Smooth muscle cell (in vitro differentiated cells): ENCODE measurements around the gene PEX1. TPM values are rescaled to one million over a fixed set of nuclear protein-coding genes. Genes with fewer than 3 reads are reported as not detected.
"Not testable (repeated sequence)": the region's sequence is repeated elsewhere in the genome, so short reads cannot be mapped to it uniquely, and the experiment has no call there.

Experiments used
- DNase-seq: peaks from one replicate; lab custom pipeline; 2025; ENCODE audit not compliant: unreplicated experiment; lab: John Stamatoyannopoulos, UW
- H2AFZ ChIP-seq: fragments of 200-600 bp; sonication (generic); 2 replicates; pipeline ENCODE4 v1.6.0; 2016; ENCODE audit warnings: antibody characterized with exemption, low read depth, mild to moderate bottlenecking
- H3F3A ChIP-seq: fragments of 200-600 bp; sonication (generic); 2 replicates; pipeline ENCODE4 v1.6.0; 2017; ENCODE audit warnings: antibody characterized with exemption, low read depth
- H3K27ac ChIP-seq: fragments of 200-600 bp; sonication (generic); 2 replicates; pipeline ENCODE4 v1.5.1; 2016; ENCODE audit warnings: low read depth, mild to moderate bottlenecking
- H3K27me3 ChIP-seq: fragments of 200-600 bp; sonication (generic); 2 replicates; pipeline ENCODE4 v1.6.1; 2016; ENCODE audit warnings: low read depth, mild to moderate bottlenecking
- H3K36me3 ChIP-seq: fragments of 200-600 bp; sonication (generic); 2 replicates; pipeline ENCODE4 v1.5.1; 2016; ENCODE audit warnings: low read depth
- H3K4me1 ChIP-seq: fragments of 200-600 bp; sonication (generic); 2 replicates; pipeline ENCODE4 v1.5.1; 2016; ENCODE audit warnings: low read depth
- H3K4me2 ChIP-seq: fragments of 200-600 bp; sonication (generic); 2 replicates; pipeline ENCODE4 v1.6.0; 2016; ENCODE audit warnings: mild to moderate bottlenecking
- H3K4me3 ChIP-seq: fragments of 200-600 bp; sonication (generic); 2 replicates; pipeline ENCODE4 v1.5.1; 2016; ENCODE audit warnings: mild to moderate bottlenecking
- H3K79me2 ChIP-seq: fragments of 200-600 bp; sonication (generic); 2 replicates; pipeline ENCODE4 v1.6.0; 2016; ENCODE audit warnings: low read depth, mild to moderate bottlenecking
- H3K9ac ChIP-seq: fragments of 200-600 bp; sonication (generic); 2 replicates; pipeline ENCODE4 v1.6.0; 2016; ENCODE audit warnings: low read depth
- H3K9me3 ChIP-seq: fragments of 200-600 bp; sonication (generic); replicated peaks from 2 replicates; pipeline ENCODE4 v1.5.1; 2016; ENCODE audit warnings: low read depth
- H4K20me1 ChIP-seq: fragments of 200-600 bp; sonication (generic); 2 replicates; pipeline ENCODE4 v1.6.0; 2016; ENCODE audit warnings: low read depth
- WGBS: methylation state at CpG from one replicate; pipeline ENCODE4 v1.1.7; 2016; ENCODE audit warnings: low lambda C conversion rate; 5-methylcytosine and 5-hydroxymethylcytosine counted together
- polyA plus RNA-seq: library from polyadenylated mRNA; unstranded; fragments of >200 nt; fragmentation: Nextera tagmentation; extraction: Ambion mirVana; gene quantifications from 2 replicates; pipeline ENCODE4 v1.2.1, GENCODE V29; 2016
- total RNA-seq: library from RNA; depleted of rRNA; stranded (reverse); fragments of >200 nt; gene quantifications from 2 replicates; pipeline ENCODE4 v1.2.3, GENCODE V29; 2014
- TF ChIP-seq, protein P1 (sequence below): fragments of 200-600 bp; sonication (generic); IDR thresholded peaks from 2 replicates; pipeline ENCODE4 v1.5.1; 2017; ENCODE audit warnings: borderline replicate concordance, mild to moderate bottlenecking, antibody characterized with exemption; ENCODE audit not compliant: insufficient read depth, poor library complexity, severe bottlenecking

PEX1 gene
- total and polyA plus RNA-seq, 2 experiments from 2014 or later: 4.4 to 10.8 TPM

DNA sequence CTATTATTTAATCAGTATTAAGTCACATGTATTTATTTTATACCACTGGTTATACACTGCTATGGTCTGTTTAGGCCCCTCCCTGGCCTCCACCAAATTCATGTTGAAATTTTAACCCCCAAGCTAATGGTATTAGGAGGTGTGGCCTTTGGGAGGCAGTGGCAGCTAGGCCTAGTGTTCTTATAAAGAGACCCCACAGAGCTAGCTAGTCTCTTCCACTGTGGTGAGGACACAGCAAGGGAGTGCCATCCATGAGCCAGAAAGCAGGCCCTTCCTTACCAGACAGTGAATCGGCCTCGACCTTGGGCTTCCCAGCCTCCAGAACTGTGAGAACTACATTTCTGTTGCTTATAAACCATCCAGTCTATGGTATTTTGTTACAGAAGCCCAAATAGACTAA is 28.9 kb upstream of the PEX1 start:
- peaks cover 1% of the 10 kb centered on the region for H3K36me3 ChIP-seq
- no peak overlapping the region for H3K4me3 ChIP-seq
- H3K27ac ChIP-seq: no peak overlapping the region
- H3K4me2 ChIP-seq: no peak overlapping the region
- H3K4me1 ChIP-seq: no peaks in the 10 kb centered on the region
- no peaks in the 10 kb centered on the region for H4K20me1 ChIP-seq
- 100% methylated on average over 2 of the region's 2 CpGs for WGBS
- H3K27me3 ChIP-seq: no peaks in the 10 kb centered on the region
- TF ChIP-seq, protein P1, sequence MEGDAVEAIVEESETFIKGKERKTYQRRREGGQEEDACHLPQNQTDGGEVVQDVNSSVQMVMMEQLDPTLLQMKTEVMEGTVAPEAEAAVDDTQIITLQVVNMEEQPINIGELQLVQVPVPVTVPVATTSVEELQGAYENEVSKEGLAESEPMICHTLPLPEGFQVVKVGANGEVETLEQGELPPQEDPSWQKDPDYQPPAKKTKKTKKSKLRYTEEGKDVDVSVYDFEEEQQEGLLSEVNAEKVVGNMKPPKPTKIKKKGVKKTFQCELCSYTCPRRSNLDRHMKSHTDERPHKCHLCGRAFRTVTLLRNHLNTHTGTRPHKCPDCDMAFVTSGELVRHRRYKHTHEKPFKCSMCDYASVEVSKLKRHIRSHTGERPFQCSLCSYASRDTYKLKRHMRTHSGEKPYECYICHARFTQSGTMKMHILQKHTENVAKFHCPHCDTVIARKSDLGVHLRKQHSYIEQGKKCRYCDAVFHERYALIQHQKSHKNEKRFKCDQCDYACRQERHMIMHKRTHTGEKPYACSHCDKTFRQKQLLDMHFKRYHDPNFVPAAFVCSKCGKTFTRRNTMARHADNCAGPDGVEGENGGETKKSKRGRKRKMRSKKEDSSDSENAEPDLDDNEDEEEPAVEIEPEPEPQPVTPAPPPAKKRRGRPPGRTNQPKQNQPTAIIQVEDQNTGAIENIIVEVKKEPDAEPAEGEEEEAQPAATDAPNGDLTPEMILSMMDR: no peak
- no peak for DNase-seq
- peaks cover 6% of the 10 kb centered on the region for H3F3A ChIP-seq
- no peaks in the 10 kb centered on the region for H3K9me3 ChIP-seq
- H3K9ac ChIP-seq: no peak overlapping the region
- no peak overlapping the region for H2AFZ ChIP-seq
- no peaks in the 10 kb centered on the region for H3K79me2 ChIP-seq

DNA sequence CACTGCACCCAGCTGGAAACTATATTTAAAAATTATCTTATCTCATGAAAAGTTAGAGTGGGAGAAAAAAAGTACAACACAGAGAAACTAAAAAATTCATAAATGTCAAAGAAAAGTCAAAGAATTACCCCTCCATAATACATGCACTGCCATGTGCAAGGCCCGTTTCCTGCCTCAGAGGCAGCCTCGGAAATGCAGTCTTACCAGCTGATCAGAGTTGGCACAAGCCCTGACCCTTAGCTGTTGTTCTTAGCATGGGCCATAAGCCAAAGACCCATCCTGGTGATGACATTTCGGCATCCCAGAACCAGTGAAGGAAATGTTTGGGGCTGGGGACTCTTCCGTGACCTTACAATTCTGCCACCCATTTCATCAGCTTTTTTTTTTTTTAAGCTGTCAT is 21.9 kb upstream of the PEX1 start:
- Histone ChIP-seq H2AFZ (no peak overlapping the region), H3K4me2 (no peak overlapping the region), H3K9me3 (no peaks in the 10 kb centered on the region), H3K9ac (no peak overlapping the region), H3F3A (no peaks in the 10 kb centered on the region), H3K79me2 (no peaks in the 10 kb centered on the region), H3K4me3 (no peak overlapping the region), H3K27ac (no peak overlapping the region), H3K27me3 (no peaks in the 10 kb centered on the region), H3K36me3 (no peaks in the 10 kb centered on the region), H3K4me1 (no peaks in the 10 kb centered on the region), H4K20me1 (no peaks in the 10 kb centered on the region)
- WGBS: 87% methylated on average over 4 of the region's 4 CpGs
- TF ChIP-seq, protein P1: no peak
- no peak for DNase-seq

DNA sequence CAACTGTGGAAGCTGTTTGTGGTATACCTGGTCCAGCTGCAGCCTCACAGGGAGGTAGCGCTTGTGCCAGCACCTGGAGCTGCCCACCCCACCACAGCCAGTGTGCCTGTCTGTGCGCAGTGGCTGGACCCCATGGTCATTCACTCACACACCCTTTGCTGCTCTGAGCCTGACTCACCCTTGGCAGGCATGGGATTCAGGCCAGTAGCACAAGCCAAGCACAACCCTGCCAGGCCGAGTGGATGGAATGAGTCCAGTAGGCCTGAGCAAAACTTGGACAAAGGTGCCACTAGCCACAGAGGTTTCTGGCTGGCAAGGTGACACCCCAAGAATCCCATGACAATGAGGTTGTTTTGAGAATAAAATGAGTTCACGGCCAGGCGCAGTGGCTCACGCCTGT is 19.3 kb upstream of the PEX1 start:
- Histone ChIP-seq H2AFZ (no peak overlapping the region), H3K4me1 (no peaks in the 10 kb centered on the region), H4K20me1 (no peaks in the 10 kb centered on the region), H3K36me3 (no peaks in the 10 kb centered on the region), H3K79me2 (no peaks in the 10 kb centered on the region), H3K4me3 (no peak overlapping the region), H3F3A (no peaks in the 10 kb centered on the region), H3K9ac (no peak overlapping the region), H3K9me3 (no peaks in the 10 kb centered on the region), H3K4me2 (no peak overlapping the region), H3K27ac (no peak overlapping the region), H3K27me3 (no peaks in the 10 kb centered on the region)
- TF ChIP-seq, protein P1: no peak
- WGBS: 89% methylated on average over 6 of the region's 6 CpGs
- DNase-seq: no peak

DNA sequence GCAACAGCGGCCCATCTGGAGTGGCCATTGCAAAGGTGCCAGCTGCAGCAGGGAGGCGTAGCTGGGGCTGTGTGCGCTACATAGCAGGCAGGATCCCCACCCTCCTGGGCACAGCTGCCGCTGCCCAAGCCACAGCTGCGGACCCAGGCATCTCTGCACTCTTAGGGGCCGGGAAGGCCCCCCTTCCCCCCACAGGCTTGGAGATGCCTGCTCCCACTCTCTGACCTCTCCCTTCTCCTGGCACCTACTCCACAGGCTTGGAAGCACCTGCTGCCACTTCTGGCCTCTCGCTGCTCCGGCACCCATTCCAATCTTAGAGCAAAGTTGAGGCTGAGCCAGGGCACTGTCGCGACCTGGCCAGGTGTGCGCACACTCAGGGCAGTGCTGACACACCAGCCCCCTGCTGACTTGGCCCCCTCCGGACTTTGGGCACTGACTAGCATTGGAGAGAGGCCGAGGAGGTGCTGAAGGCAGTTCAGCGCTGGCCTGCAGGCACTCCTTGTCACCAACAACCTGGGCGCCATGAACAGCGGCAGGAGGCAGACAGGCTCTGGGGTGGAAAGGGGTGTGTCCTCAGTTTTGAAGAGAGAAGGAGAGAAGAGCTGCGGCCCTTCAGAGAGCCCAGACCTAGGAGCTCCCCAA is 18.7 kb upstream of the PEX1 start:
- Histone ChIP-seq H2AFZ (no peak overlapping the region), H3K27ac (no peak overlapping the region), H3K9ac (no peak overlapping the region), H3K4me3 (no peak overlapping the region), H4K20me1 (no peaks in the 10 kb centered on the region), H3K4me2 (no peak overlapping the region), H3F3A (no peaks in the 10 kb centered on the region), H3K36me3 (no peaks in the 10 kb centered on the region), H3K27me3 (no peaks in the 10 kb centered on the region), H3K79me2 (no peaks in the 10 kb centered on the region), H3K4me1 (no peaks in the 10 kb centered on the region), H3K9me3 (no peaks in the 10 kb centered on the region)
- DNase-seq: no peak
- WGBS: 93% methylated on average over 17 of the region's 17 CpGs
- TF ChIP-seq, protein P1: no peak

DNA sequence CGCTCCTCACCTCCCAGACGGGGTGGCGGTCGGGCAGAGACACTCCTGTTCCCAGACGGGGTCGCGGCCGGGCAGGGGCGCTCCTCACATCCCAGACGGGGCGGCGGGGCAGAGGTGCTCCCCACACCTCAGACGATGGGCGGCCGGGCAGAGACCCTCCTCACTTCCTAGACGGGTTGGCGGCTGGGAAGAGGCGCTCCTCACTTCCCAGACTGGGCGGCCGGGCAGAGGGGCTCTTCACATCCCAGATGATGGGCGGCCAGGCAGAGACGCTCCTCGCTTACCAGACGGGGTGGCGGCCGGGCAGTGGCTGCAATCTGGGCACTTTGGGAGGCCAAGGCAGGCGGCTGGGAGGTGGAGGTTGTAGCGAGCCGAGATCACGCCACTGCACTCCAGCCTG is 16.8 kb upstream of the PEX1 start:
- H3K79me2 ChIP-seq: not testable (repeated sequence)
- WGBS: 96% methylated on average over 29 of the region's 30 CpGs

More for the DNA sequence above, 16.8 kb upstream of the PEX1 start:
- H3K4me3 ChIP-seq, H3K27ac ChIP-seq, H3K4me1 ChIP-seq, H3K27me3 ChIP-seq, H3F3A ChIP-seq, DNase-seq, H3K4me2 ChIP-seq, H3K9me3 ChIP-seq, H4K20me1 ChIP-seq, H3K9ac ChIP-seq, H3K36me3 ChIP-seq, H2AFZ ChIP-seq: not testable (repeated sequence)
